Suprapubic skin (tissue), 4 donors: ENCODE data around the gene SEMA3F. TPM values are rescaled to one million over a fixed set of nuclear protein-coding genes. Genes with fewer than 3 reads are reported as not detected.

Experiments used
- DNase-seq, 2 donors: peaks; one replicate each; pipeline ENCODE4 v3.0.0-alpha.2; 2019; ENCODE audit warnings: low spot score in 2 of 2
- H3K27ac ChIP-seq: fragments of 200-600 bp; sonication (generic); one replicate; pipeline ENCODE4 v1.5.1; 2019
- H3K27me3 ChIP-seq: fragments of 200-600 bp; sonication (generic); one replicate; pipeline ENCODE4 v1.5.1; 2019
- H3K36me3 ChIP-seq: fragments of 200-600 bp; sonication (generic); one replicate; pipeline ENCODE4 v1.5.1; 2019
- H3K4me1 ChIP-seq: fragments of 200-600 bp; sonication (generic); one replicate; pipeline ENCODE4 v1.5.1; 2019
- H3K4me3 ChIP-seq: fragments of 200-600 bp; sonication (generic); one replicate; pipeline ENCODE4 v1.5.1; 2019; ENCODE audit warnings: mild to moderate bottlenecking
- H3K9me3 ChIP-seq: fragments of 200-600 bp; sonication (generic); one replicate; pipeline ENCODE4 v1.5.1; 2019
- EP300 ChIP-seq: sonication (generic); formaldehyde crosslinking; IDR thresholded peaks from one replicate; pipeline ENCODE4 v1.6.1; 2017; ENCODE audit warnings: antibody characterized with exemption
- POLR2A ChIP-seq, 2 donors: fragments of 450-650 bp; IDR thresholded peaks; one replicate each; pipeline ENCODE4 v1.6.1; 2017; ENCODE audit warnings: antibody characterized with exemption in 2 of 2, mild to moderate bottlenecking in 2 of 2, moderate library complexity in 2 of 2
- POLR2AphosphoS5 ChIP-seq, 3 donors: sonication (generic); formaldehyde crosslinking; IDR thresholded peaks; one replicate each; pipeline ENCODE4 v1.6.1; 2017; ENCODE audit warnings: antibody characterized with exemption in 3 of 3
- WGBS: methylation state at CpG from one replicate; pipeline ENCODE4 v1.1.5; 2018; 5-methylcytosine and 5-hydroxymethylcytosine counted together
- total RNA-seq, 4 donors: library from RNA; depleted of rRNA; stranded (reverse); fragments of >200 nt; gene quantifications; one replicate each; pipeline ENCODE4 v1.1.0, GENCODE V29; 2016
- TF ChIP-seq, protein P1 (sequence below), 2 donors: fragments of 200-600 bp in 1 of 2; fragments of 450-650 bp in 1 of 2; sonication (generic) in 1 of 2; IDR thresholded peaks; one replicate each; pipeline ENCODE4 v1.5.1; 2016 to 2019; ENCODE audit warnings: antibody characterized with exemption in 2 of 2, mild to moderate bottlenecking in 1 of 2, moderate library complexity in 1 of 2

SEMA3F gene
- total RNA-seq, 4 donors from 2014 or later, result 123 to 188 (median 130) TPM

DNA sequence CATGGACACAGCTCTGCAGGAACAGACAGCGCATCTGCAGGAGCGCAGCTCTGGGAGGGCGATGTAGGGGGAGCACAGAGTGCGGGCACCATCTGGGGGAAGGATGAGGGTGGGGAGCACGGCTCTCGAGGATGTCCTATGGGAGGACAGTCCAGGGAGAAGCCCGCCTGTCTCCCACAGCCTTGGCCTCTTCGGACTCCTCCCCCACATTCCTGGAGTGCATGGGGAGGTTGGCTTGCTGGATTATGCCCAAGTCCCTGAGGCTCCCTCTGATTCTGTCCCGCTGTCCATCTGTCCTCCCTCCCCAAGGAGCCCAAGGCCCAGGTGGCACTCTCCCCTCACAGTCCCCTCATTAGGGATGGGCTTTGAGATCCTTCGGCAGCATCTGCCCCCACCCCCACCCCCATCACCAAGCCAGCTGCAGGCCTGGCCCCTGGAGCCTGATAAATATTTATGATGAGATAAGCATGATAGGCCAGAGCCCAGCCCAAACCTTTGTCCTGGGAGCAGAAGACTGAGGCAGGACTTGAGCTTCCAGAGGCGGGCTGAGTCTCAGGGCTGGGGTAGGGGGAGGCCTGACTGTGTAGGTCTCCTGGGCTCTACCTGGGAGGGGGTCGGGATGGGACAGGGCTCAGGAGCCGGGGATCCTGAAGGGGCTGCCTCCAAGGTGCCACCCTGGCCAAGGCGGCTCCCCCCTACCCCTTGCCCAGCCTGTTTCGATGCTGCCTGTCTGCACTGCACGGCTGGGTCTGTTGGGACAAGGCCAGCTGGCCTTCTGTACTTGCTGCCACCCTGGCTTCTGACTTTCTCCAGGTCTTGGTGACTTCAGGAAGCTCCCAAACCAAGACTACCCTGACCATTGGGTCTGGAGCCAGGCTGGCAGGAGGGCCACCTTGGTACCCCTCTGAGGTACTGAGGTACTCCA, 28.6 kb upstream of the SEMA3F start:
- Histone ChIP-seq H3K4me1 (peaks cover 53% of the 10 kb centered on the region), H3K4me3 (no peak overlapping the region), H3K27ac (no peak overlapping the region), H3K9me3 (no peaks in the 10 kb centered on the region), H3K27me3 (no peaks in the 10 kb centered on the region), H3K36me3 (no peaks in the 10 kb centered on the region)
- DNase-seq, result no peak
- 69% methylated on average over 14 of the region's 16 CpGs for WGBS
- TF ChIP-seq EP300 (no peak), POLR2AphosphoS5 (IDR thresholded peaks at IDR 0.05) (no peak), POLR2A (IDR thresholded peaks at IDR 0.05) (no peak)
- TF ChIP-seq, protein P1, sequence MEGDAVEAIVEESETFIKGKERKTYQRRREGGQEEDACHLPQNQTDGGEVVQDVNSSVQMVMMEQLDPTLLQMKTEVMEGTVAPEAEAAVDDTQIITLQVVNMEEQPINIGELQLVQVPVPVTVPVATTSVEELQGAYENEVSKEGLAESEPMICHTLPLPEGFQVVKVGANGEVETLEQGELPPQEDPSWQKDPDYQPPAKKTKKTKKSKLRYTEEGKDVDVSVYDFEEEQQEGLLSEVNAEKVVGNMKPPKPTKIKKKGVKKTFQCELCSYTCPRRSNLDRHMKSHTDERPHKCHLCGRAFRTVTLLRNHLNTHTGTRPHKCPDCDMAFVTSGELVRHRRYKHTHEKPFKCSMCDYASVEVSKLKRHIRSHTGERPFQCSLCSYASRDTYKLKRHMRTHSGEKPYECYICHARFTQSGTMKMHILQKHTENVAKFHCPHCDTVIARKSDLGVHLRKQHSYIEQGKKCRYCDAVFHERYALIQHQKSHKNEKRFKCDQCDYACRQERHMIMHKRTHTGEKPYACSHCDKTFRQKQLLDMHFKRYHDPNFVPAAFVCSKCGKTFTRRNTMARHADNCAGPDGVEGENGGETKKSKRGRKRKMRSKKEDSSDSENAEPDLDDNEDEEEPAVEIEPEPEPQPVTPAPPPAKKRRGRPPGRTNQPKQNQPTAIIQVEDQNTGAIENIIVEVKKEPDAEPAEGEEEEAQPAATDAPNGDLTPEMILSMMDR (IDR thresholded peaks at IDR 0.05), result no peak

DNA sequence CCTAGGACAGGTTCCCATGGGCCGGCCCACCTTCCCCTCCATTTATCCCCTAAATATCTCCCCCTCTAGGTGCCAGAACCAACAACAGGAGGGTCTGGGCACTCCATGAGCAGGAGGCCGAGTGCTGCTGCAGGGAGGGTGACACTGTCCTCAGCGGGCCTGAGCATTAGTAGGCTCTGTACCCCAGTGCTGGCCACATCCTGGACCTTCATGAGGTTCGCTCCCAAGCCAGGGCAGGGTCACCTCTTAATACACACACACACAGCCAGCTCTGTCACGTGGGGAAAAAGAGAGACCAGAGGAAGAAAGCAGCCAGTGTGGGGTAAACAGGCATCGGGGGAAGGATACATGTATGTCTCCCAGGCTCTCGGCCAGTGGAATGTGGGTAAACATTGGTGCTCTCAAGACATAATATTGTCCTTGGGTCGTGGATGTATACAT, 27.9 kb upstream of the SEMA3F start:
- Histone ChIP-seq H3K27me3 (no peaks in the 10 kb centered on the region), H3K36me3 (no peaks in the 10 kb centered on the region), H3K4me1 (peaks cover 46% of the 10 kb centered on the region), H3K27ac (no peak overlapping the region), H3K9me3 (no peaks in the 10 kb centered on the region), H3K4me3 (no peak overlapping the region)
- WGBS, result 83% methylated on average over 8 of the region's 8 CpGs
- TF ChIP-seq POLR2A (IDR thresholded peaks at IDR 0.05), result no peak
- TF ChIP-seq POLR2AphosphoS5 (IDR thresholded peaks at IDR 0.05), result no peak
- TF ChIP-seq EP300, result no peak
- TF ChIP-seq, protein P1 (IDR thresholded peaks at IDR 0.05), result no peak
- DNase-seq, result no peak

GRCh38 chr3:50128001-50128400, 27.1 kb upstream of the SEMA3F start:
- TF ChIP-seq POLR2AphosphoS5 (IDR thresholded peaks at IDR 0.05) (no peak), POLR2A (IDR thresholded peaks at IDR 0.05) (no peak), EP300 (no peak)
- TF ChIP-seq, protein P1 (IDR thresholded peaks at IDR 0.05), result no peak
- WGBS, result 84% methylated on average over 4 of the region's 4 CpGs
- Histone ChIP-seq H3K27ac (no peak overlapping the region), H3K9me3 (no peaks in the 10 kb centered on the region), H3K27me3 (no peaks in the 10 kb centered on the region), H3K36me3 (no peaks in the 10 kb centered on the region), H3K4me1 (peaks cover 38% of the 10 kb centered on the region), H3K4me3 (no peak overlapping the region)
- no peak for DNase-seq

DNA sequence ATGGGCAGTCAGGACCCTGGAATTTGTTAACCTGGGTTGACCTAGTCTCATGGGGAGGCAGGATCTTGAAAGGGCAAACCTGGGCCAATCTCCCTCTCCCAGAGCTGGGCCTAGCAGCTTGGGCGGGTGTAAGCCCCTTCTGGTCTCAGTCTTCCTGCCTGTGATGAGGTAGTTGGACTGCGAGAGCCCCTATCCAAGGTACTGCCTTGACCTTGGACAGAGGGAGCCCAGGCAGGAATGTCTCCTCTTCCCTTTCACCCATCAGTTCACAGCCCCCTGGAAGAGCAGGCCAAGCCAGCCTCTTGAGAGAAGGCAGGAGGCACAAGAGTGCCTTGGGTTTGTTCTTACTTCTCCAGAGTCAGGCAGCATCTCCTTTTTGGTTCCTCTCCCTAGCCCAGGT, 24.7 kb upstream of the SEMA3F start:
- TF ChIP-seq POLR2A (IDR thresholded peaks at IDR 0.05) (no peak), EP300 (no peak), POLR2AphosphoS5 (IDR thresholded peaks at IDR 0.05) (no peak)
- TF ChIP-seq, protein P1 (IDR thresholded peaks at IDR 0.05), result no peak
- H3K36me3 ChIP-seq, result no peaks in the 10 kb centered on the region
- DNase-seq, result no peak
- 100% methylated on average over 1 of the region's 2 CpGs for WGBS
- H3K27ac ChIP-seq, result no peak overlapping the region
- H3K27me3 ChIP-seq, result no peaks in the 10 kb centered on the region
- no peaks in the 10 kb centered on the region for H3K9me3 ChIP-seq
- no peak overlapping the region for H3K4me3 ChIP-seq
- peaks cover 18% of the 10 kb centered on the region for H3K4me1 ChIP-seq
